Measurements from ENCODE around the gene SDK1.

Gene SDK1

DNA sequence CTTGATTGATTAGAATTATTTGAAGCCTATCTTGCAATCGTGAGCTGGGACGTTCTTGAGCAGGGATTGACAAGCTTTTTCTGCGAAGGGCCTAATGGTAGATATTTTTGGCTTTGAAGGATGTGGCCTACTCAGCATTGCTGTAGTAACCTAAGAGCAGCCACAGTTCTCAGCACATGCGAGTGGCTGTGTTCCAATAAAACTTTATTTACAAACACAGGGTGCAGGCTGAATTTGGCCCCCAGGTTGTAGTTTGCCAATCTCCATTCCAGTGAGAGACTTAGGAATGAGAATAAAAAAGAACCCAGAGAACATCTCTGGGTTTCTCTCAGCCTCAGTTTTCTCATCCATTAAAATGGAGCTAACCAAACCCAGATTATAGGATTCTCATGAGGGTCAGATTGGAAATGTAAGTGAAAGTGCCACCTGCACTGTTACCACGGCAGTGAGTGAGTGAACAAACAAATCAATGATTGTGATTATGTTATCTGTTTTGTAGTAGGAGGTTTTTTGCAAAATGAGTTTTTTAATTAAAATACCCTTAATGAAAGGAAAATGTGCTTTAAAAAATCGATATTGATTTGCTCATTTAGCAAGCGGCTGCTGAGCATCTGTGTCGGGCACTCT lies 664.0 kb downstream of the SDK1 start:
- DNase-seq = no peak

DNA sequence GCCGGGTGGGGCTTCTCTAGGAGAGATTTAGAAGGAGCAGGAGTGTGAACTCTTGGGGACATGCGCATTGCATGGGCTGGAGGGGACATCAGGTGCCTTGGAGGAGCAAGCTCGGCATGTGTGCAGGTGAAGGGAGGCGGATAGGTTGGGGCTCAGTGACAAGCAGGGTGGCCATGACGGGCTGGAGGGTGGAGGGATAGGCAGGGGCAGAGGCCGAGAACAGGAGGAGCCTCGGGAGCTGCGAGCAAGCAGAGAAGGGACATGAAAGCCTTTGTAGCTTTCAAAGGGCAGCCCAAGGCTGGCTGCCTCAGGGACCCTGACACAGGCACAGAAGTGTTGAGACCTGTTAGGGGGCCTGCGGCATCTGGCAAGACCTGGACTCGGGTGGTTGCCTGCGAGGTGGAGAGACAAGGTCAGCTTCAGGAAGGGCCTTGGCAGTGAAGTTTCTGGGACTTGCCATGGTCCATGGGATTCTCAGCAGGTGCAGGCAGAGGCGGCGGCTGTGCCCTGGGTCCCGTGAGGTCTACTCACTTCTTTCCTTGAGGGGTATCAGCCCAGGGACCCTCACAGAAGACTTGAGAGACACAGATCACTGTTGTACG lies 664.8 kb downstream of the SDK1 start:
- DNase-seq = no peak

DNA sequence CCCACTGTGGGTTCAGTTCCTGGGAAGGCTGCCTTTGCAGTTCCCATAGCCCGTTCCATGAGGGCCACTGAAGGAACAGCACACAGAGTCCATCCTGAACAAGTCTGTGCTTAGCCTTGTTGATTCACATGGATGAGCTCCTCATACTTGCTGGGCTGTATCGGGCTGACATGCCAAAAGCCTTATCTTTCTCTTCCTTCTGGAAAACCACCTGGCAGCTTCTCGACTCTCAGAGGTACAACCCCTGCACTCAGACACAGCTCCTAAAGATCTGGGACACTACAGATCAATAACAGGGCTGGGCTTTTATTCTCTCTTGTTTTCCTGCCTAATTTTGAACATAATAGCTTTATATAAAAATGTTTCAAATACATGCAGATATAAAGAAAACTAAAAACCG lies 667.2 kb downstream of the SDK1 start:
- no peak for DNase-seq

DNA sequence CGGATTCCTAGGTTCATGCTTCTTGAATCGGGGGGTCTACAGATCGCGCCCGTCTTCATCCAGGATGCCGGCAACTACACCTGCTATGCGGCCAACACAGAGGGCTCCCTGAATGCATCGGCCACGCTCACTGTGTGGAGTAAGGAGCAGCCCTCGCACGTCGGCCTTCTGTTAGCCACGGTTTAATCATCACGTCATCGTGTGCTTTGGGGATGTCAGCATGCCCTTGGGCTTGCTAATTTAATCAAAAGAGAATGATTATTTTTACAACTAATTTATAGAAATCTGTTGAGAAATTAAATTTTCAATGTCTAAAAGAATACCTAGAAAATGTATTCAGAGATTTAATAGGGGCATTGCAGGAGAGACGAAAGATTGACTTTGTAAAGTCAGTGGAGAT lies 668.2 kb downstream of the SDK1 start:
- no peak for DNase-seq

DNA sequence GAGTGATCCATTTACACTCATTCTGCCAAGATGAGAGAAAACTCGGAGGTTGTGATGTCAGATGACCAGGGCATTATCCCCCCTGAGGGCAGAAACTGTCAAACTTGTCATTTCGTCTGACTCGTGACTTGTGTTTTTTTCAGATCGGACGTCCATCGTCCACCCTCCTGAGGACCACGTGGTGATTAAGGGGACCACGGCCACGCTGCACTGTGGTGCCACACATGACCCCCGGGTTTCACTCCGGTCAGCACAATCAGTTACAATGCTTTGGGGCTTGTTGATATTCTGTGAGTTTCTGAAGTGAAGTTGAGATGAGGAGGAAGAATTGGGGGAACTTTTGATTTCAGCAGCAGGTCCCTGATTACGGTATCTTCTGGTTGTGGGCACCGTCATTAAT lies 670.3 kb downstream of the SDK1 start:
- no peak for DNase-seq

DNA sequence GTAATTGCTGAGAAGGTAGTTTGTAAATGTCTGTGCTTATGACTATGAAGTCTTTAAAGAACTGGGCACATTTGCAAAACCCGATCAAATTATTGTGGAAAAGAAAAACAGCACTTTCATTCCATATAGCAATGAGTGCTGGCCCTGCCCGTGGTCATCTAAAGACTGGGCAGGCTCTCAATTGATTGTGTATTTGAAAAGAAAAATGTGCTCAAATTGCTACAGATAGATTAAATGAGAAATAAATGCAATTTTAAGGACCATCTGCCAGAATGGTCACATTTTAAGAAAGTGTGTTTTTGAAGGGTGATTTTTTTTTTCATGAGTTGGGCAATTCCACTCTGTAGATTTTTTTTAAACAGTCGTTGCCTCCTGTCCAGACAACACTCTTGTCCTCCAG lies 672.2 kb downstream of the SDK1 start:
- no peak for DNase-seq

DNA sequence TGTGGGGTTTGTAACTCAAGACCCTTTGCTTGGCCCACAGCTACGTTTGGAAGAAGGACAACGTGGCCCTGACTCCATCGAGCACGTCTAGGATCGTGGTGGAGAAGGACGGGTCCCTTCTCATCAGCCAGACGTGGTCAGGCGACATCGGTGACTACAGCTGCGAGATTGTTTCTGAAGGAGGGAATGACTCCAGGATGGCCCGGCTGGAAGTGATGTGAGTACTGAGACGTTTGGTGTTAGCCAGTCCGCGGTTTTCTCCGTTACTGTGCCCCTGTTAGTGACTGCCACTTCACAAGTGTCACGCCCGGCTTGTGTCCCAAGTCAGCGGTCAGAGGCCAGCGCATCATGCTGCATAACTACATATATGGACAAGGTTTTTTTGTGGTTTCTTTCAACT lies 673.3 kb downstream of the SDK1 start:
- DNase-seq = no peak

DNA sequence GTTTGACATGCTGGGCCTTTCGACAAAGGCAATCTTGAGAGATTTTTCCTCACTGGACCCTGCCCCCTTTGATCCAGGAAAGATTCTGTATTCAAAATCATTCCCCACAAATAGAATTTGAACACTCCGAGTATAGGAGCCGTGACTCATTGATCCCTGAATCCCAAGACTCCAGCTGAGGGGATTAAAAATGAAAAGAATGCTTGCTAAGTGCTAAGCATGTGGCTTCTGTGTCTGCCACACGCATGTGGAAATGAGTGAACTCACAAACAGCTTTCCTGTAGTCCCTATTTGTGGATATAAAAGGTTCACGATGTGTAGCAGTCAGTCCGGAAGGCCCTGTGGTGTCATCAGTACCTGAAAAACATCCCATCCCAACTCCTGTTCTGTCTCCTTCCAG lies 674.3 kb downstream of the SDK1 start:
- no peak for DNase-seq

DNA sequence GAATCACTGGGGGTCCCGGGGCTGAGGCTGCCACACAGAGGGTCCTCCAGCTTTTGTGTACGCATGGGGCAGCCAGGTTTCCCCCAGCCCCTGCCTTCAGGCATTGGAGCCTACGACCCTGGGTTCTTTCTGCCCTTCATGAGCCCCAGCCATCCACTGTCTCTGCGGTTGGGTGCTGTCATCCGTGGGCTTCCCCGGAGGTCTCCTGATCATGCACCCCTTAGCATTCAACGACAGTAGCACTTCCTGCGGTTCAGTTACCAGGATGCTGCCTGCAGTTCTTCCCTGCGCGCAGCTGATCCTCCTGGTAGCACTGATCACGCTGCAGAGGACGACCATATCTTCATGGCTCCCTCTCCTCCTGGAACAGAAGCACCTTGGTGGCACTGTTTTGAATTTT lies 676.3 kb downstream of the SDK1 start:
- DNase-seq = no peak

DNA sequence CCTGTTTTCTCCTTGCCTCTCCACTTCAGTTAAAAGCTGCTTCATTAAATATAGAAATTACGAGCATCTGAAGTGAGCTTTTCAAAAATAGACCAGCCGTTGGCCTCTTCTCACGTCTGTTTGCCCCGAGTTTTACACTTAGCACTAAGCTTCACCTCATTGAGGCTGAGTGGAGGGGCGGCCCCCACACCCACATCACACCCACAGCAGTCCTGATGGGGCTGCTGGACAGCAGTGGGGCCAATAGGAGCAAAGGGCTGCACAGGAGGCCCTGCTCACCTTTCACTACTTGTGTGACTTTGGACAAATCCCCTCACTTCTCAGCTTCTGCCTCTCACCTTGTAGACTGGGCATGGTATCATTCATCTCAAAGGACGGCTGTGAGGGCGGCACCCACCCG lies 677.8 kb downstream of the SDK1 start:
- no peak for DNase-seq

DNA sequence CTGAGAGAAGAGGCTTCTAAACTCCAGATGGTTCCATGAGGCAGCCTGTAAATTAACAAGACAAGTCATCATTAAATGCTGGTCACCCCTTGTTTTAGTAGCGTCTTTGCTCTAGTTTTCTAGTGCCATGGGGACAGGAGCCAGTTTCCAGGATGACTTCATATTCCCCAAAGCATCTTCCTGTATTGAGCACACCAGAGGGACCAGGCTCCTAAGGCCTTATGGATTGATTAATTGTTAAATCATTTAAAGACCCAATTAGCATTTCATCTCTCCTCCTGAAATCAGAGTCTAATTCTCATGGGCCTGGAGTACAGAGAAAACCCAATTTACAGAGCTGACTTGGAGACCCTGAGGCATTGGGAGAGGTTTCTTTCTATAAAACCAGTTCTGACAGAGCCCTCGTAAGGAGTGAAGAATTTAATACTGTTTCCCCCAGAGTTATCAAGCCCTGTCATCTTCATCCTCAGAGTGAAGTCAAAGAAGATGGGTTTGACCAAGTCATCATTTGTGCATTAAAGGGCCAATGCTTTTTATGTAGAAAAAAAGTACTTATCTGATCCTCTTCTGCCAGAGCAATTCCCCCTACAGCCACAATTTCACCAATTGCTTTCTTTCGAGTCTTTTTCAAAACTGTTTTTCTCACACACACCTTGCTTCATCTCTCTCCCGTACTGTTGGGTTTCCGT lies 678.7 kb downstream of the SDK1 start:
- no peak for DNase-seq

DNA sequence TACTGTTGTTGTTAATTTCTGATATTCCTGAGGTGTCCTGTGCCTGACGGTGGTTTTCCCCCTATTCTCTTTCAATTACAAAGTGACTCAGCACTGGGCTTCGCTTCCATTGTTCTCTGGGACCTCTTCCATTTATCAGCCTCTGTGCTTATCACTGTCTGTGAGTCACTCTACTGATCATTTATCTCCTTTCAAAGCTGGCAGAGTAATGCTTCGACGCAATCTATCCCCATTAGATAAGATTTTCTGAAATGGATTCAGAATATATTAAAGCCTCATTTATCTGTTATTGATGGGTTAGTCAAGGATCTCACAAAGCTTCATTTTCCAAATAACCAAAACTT lies 679.2 kb downstream of the SDK1 start:
- no peak for DNase-seq

DNA sequence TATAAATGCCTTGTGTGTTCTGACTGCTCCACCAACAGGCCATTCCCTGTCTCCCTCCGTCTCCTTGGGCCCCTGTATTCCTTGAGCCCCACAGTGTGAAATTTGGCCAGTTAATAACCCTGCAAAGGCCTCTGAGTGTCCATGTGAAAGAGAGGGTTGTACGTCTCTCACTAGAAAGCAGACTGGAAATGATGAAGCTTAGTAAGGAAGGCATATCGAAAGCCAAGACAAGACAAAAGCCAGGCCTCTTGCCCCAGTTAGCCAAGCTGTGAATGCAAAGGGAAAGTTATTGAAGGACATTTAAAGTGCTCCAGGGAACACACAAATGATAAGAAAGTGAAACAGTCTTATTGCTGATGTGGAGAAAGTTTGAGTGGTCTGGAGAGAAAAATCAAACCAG lies 680.2 kb downstream of the SDK1 start:
- DNase-seq = no peak

DNA sequence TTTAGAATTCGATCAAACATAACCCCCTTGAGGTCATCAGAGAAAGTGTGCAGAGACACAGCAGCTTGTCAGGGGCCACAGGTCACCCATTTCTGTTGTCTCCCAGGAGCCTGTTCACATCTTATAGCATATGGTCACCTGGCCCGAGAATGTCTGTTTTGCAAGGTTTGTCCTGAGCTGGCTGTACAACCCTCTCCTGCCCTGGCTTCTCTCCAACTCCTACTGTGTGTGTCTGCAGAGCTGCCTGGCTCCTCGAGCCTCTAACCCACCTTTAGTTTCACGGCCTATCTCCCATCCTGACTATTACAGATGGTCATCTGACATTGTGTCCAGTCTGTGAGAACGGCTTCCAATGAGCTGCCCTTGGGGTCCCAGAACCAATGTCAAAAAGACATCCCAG lies 683.4 kb downstream of the SDK1 start:
- no peak for DNase-seq

DNA sequence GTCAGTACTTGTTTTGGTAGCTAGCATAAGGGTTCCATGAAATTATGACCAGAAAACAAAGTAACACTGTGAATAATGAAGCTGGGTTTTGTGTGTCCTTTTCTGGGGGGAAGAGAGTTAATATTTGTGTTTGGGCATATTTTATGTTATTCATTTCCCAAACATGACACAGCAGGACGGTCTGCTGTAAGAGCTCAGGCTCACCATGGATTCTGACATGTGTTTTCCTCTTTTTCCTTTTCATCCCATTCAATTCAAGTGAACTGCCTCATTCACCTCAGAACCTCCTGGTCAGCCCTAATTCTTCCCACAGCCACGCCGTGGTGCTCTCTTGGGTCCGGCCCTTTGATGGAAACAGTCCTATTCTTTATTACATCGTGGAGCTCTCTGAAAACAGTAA lies 685.9 kb downstream of the SDK1 start:
- DNase-seq = no peak

DNA sequence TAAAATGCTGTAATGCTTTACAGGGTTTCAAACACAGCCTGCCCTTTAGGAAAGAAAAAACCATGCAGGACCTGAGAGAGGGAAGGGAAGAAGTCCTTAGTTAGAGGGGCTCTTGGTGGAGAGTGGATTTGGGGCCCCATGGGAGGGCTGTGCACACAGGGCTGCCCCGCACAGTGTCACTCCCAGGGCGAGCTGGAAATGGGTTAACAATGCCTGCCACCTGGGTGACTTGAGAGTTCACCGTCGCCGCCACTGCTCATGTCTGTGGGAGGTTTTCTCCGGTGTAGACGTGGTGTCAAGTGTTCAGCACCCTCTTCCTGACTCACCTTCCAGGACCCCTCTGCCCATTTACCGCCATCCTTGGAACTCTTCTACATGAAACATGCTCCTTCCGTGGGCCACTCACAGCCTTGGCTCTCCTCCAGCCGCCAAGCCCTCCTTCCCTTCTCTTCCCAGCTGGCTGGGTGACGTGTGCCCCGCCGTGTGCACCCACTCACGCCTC lies 686.4 kb downstream of the SDK1 start:
- DNase-seq = no peak

DNA sequence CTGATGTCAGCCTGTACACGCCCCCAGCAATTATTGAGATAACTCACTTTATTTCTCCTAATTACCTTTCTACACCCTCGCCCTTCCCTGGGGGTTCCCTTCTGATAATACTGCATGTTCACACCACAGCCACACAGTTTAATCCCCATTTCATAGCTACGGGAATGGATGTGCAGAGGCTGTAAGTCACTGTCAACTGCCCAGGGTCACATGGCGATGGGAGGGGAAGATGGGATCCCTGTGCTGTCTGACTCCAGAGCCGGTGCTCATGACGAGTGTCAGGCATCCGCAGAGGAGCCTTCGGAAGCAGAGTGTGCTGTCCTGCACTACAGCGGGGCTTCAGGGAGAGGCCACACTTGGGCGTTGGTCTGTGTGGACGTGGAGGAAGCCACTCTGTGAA lies 688.7 kb downstream of the SDK1 start:
- DNase-seq = no peak

DNA sequence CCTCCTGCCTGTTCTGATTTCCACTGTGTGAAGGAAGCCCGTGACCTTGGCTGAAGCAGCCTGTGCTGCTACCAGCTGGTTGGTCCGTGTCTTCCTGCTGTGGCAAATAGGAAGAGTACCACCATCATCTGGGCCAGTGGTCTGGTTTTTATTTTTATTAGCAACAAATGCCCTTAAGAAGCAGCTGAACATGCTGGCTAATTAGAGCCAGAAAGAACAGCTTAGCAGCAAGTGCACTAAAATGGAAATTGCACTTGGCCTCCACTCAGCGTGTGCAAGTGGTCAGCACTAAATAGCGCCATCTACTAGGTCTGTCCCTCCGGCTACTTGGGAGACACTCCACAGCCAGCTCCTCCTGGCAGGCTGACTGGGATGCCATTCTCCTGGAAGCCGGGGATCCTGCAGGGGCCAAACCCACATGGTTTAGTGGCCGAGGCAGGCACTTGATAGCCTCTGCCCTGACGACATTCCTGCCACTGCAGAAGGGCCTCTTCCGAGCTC lies 690.7 kb downstream of the SDK1 start:
- DNase-seq = no peak

DNA sequence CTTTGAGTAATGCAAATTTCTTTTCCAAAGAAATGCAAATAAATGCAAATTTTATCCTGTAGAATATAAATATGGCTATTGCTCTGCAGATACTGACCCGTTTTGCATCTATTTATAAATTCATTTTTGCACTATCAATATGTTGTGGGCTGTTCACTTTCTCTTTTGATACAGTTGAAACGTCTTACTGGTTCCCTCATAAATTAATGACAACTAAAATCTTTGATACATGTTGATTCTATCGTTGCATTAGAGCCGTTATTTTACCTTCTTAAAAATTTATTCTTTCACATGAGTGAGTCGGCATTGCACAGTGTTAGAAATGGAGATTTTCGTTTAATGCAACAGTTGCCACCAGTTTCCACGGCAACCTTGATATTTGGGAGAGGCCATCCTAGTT lies 691.8 kb downstream of the SDK1 start:
- no peak for DNase-seq

DNA sequence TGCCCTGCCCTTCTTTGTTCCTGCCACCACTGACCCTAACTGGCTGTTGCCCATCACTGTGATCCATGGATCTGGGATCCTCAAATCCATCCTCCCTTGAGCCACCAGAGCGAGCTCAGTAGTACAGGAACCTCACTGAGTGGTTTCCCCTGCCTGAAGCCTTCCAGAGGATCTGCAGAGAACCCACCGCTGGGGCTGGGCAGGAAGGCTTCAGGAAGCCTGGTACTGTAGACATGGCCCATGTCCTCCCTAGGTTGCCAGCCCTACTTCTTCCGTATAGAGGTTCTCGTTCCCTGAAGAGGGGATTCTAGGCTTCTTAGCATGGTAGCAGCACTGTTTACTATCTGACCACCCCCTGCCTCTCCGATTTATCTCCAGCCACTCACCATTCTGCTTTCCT lies 693.7 kb downstream of the SDK1 start:
- no peak for DNase-seq

DNA sequence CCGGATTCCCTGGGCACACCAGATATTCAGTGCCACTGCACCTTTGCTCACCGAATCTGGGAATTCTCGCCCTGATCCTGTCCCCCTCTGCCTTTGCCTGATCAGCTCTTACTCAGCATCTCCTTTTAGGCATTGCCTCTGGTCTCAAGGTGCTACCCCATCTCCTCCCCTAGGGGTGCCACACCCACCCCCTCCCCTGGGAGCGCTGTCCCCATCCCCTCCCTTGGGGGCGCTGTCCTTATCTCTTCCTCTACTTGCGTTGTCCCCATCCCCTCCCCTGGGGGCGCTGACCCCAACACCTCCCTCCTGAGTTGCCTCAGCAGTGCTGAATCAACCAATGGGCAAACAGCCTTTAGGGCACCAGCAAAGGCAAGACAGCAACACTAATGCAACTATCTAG lies 694.1 kb downstream of the SDK1 start:
- no peak for DNase-seq

DNA sequence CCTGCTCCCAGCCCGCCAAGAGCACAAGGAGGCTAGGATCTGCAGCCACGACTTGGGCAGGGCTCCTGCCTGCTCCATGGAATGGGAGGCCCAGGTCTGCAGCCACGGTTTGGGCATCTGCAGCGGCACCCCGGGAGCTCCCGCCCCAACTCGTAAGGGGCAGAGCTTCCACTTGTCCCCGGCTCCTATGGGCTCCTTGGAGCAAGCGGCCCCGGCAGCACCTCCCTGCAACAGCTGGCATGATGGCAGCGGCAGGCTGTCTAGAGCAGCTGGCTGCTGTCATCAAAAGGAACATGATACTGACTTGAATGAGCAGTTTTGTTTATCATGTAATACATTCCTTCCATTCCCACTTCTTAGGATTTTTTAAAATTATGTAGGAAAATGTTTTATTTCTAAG lies 697.0 kb downstream of the SDK1 start:
- DNase-seq = no peak

DNA sequence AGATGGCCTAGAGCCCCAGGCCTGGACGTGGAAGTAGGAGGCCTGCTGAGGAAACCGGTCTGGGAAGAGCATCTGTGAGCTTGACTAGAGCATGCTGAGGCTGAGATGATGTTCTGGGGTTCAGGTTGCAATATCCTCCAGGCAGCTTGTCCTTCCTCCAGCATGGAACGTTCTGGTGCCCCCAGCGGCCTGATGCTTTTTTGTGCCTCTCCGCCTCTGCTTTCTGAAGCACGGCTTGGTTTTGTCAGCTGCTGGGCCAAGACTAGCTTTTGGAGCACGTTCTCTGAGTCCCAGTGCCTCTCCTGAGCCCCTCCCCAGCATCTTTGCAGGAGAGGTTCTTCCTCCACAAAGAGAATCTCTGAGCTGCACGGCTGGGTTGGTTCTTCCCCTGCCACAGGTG lies 699.1 kb downstream of the SDK1 start:
- no peak for DNase-seq

DNA sequence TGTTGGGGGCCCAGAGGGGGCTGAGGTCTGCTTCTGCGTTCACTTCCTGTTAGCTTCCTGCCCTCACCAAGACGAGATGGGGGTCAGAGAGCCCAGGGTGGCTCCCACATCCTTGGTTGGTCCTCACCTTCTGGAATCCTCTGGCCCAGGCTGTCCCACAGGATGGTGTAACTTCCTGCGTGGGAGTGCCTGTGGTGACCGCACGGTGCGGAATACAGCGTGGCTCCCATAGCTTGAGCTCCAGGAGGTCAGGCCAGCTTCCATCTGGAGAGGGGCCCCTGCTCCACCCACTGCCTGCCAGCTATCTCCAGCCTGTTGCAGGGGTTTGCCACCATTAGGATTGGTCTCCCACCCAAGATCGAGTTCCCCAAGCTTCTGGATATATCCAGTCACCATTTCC lies 699.9 kb downstream of the SDK1 start:
- no peak for DNase-seq

DNA sequence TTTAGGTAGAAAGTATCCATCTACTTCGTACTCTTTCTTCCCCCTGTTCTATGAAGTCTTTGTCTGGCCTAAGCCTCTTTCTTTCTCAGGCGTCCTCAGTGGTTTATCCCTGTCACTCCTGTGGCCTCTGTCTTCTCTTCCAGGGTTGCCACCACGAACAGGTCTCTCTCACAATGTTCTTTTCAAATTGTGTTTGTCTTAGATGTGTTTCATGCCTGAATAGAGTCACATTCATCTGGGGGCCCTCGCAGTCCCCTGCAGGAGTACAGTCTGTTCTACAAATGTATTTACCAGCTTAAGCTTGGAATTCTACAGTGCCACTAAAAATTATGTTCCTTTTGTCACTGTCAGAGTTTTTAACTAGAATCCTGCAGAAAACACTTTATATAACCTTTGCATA lies 700.7 kb downstream of the SDK1 start:
- no peak for DNase-seq

Data from retina (tissue), 1 donor.